HG03575 (cell line): Measurements from ENCODE around the gene FGD5.

Source experiments
- ATAC-seq: cut with Tn5 transposase; IDR thresholded peaks from one replicate; pipeline ENCODE4 v1.9.1; 2021; ENCODE audit not compliant: unreplicated experiment, insufficient number of reproducible peaks, low FRiP score; ENCODE audit errors: extremely low read depth

The FGD5 gene

GRCh38 chr3:14845826-14846225, 27.1 kb downstream of the FGD5 start:
- no peak for ATAC-seq

- no peak for ATAC-seq
Measured at GRCh38 chr3:14846226-14846880, 27.6 kb downstream of the FGD5 start.

- no peak for ATAC-seq
Measured at GRCh38 chr3:14847613-14848541, 29.1 kb downstream of the FGD5 start.

GRCh38 chr3:14848906-14849305, 30.1 kb downstream of the FGD5 start:
- ATAC-seq, result no peak

GRCh38 chr3:14849638-14850230, 31.0 kb downstream of the FGD5 start:
- ATAC-seq, result no peak

- ATAC-seq, result no peak
Measured at GRCh38 chr3:14852058-14852594, 33.4 kb downstream of the FGD5 start.

GRCh38 chr3:14852717-14853116, 34.0 kb downstream of the FGD5 start:
- no peak for ATAC-seq

GRCh38 chr3:14853271-14853951, 34.6 kb downstream of the FGD5 start:
- no peak for ATAC-seq

- no peak for ATAC-seq
Measured at GRCh38 chr3:14857506-14857905, 38.7 kb downstream of the FGD5 start.

GRCh38 chr3:14858105-14858504, 39.3 kb downstream of the FGD5 start:
- ATAC-seq, result no peak

- ATAC-seq, result no peak
Measured at GRCh38 chr3:14859880-14860279, 41.1 kb downstream of the FGD5 start.

GRCh38 chr3:14861031-14861430, 42.3 kb downstream of the FGD5 start:
- no peak for ATAC-seq

- no peak for ATAC-seq
Measured at GRCh38 chr3:14861446-14862302, 42.9 kb downstream of the FGD5 start.

GRCh38 chr3:14862303-14862660, 43.5 kb downstream of the FGD5 start:
- ATAC-seq, result no peak

- ATAC-seq, result no peak
Measured at GRCh38 chr3:14862661-14863230, 44.0 kb downstream of the FGD5 start.

- ATAC-seq, result no peak
Measured at GRCh38 chr3:14863333-14864100, 44.8 kb downstream of the FGD5 start.

GRCh38 chr3:14864131-14864530, 45.4 kb downstream of the FGD5 start:
- ATAC-seq, result no peak
